ENCODE data around the gene STRA6. TPM values are rescaled to one million over a fixed set of nuclear protein-coding genes. Genes with fewer than 3 reads are reported as not detected.

STRA6 gene
- total and polyA plus RNA-seq, 3 experiments from 2014 or later = not detected

GRCh38 chr15:74221399-74222239, 19.0 kb upstream of the STRA6 start:
- H3K4me3 Mint-ChIP-seq = no peak overlapping the region
- no peaks in the 10 kb centered on the region for H3K4me1 Mint-ChIP-seq
- DNase-seq = no peak
- POLR2A ChIA-PET = no interaction called here
- no peaks in the 10 kb centered on the region for H3K36me3 Mint-ChIP-seq
- CTCF ChIA-PET = no interaction called here
- Histone ChIP-seq H3K9me3 (ENCODE audit: low read length) (no peaks in the 10 kb centered on the region), H3K4me3 (ENCODE audit: low read length) (no peak overlapping the region), H3K4me1 (ENCODE audit: insufficient read depth, low read length) (no peaks in the 10 kb centered on the region), H3K27ac (ENCODE audit: low read depth, low read length) (no peak overlapping the region), H3K27me3 (ENCODE audit: insufficient read depth, low read length, poor library complexity, severe bottlenecking) (no peaks in the 10 kb centered on the region), H3K36me3 (ENCODE audit: insufficient read depth, low read length) (no peaks in the 10 kb centered on the region)
- no peak overlapping the region for H3K27ac Mint-ChIP-seq
- peaks cover 5 to 61% of the 10 kb centered on the region in 2 donors for H3K27me3 Mint-ChIP-seq
- H3K9me3 Mint-ChIP-seq = no peaks in the 10 kb centered on the region

GRCh38 chr15:74220475-74221248, 18.1 kb upstream of the STRA6 start:
- ChIA-PET POLR2A (no interaction called here), CTCF (no interaction called here)
- Mint-ChIP-seq H3K36me3 (no peaks in the 10 kb centered on the region), H3K9me3 (no peaks in the 10 kb centered on the region), H3K27me3 (peaks cover 5 to 60% of the 10 kb centered on the region in 2 donors), H3K27ac (no peak overlapping the region), H3K4me3 (no peak overlapping the region), H3K4me1 (no peaks in the 10 kb centered on the region)
- Histone ChIP-seq H3K27ac (ENCODE audit: low read depth, low read length) (no peak overlapping the region), H3K36me3 (ENCODE audit: insufficient read depth, low read length) (no peaks in the 10 kb centered on the region), H3K27me3 (ENCODE audit: insufficient read depth, low read length, poor library complexity, severe bottlenecking) (no peaks in the 10 kb centered on the region), H3K9me3 (ENCODE audit: low read length) (no peaks in the 10 kb centered on the region), H3K4me3 (ENCODE audit: low read length) (no peak overlapping the region), H3K4me1 (ENCODE audit: insufficient read depth, low read length) (no peaks in the 10 kb centered on the region)
- DNase-seq = no peak

- ChIA-PET POLR2A (no interaction called here), CTCF (no interaction called here)
- no peaks in the 10 kb centered on the region for H3K4me1 Mint-ChIP-seq
Observed at GRCh38 chr15:74217907-74218885, 15.6 kb upstream of the STRA6 start.

DNA sequence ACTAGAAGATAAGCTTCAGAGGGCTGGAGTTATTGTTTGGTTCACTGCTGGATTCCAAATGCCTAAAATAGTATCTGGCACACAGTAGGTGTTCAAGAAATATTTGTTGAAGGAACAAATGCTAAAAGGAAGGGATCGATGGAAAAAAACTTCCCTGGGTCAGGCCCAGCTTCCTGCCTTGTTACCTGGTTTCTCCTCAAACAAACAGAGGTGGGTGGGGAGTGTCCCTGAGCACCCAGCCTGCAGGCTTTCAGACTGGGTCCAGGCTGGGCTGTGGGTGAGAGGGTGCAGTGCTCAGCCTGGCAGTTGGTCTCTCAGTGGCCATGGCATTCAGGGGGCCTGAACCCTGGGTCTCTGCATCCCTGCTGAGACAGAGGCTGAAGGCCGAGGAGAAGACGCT, 14.4 kb upstream of the STRA6 start:
- Mint-ChIP-seq H3K9me3 (no peaks in the 10 kb centered on the region), H3K36me3 (no peaks in the 10 kb centered on the region), H3K4me1 (no peaks in the 10 kb centered on the region), H3K27ac (no peak overlapping the region), H3K27me3 (peaks cover 0 to 55% of the 10 kb centered on the region in 2 donors), H3K4me3 (no peak overlapping the region)
- Histone ChIP-seq H3K4me1 (ENCODE audit: insufficient read depth, low read length) (no peaks in the 10 kb centered on the region), H3K27ac (ENCODE audit: low read depth, low read length) (no peak overlapping the region), H3K27me3 (ENCODE audit: insufficient read depth, low read length, poor library complexity, severe bottlenecking) (no peaks in the 10 kb centered on the region), H3K36me3 (ENCODE audit: insufficient read depth, low read length) (no peaks in the 10 kb centered on the region), H3K4me3 (ENCODE audit: low read length) (no peak overlapping the region), H3K9me3 (ENCODE audit: low read length) (no peaks in the 10 kb centered on the region)
- DNase-seq = no peak
- ChIA-PET CTCF (no interaction called here), POLR2A (no interaction called here)

More at GRCh38 chr15:74217907-74218885, 15.6 kb upstream of the STRA6 start:
- no peaks in the 10 kb centered on the region for H3K36me3 Mint-ChIP-seq
- H3K9me3 Mint-ChIP-seq = no peaks in the 10 kb centered on the region
- peak overlapping the region in 1 of 8 donors; percentile 92 for H3K27ac Mint-ChIP-seq
- Histone ChIP-seq H3K4me1 (ENCODE audit: insufficient read depth, low read length) (no peaks in the 10 kb centered on the region), H3K9me3 (ENCODE audit: low read length) (no peaks in the 10 kb centered on the region), H3K27me3 (ENCODE audit: insufficient read depth, low read length, poor library complexity, severe bottlenecking) (no peaks in the 10 kb centered on the region), H3K36me3 (ENCODE audit: insufficient read depth, low read length) (no peaks in the 10 kb centered on the region), H3K4me3 (ENCODE audit: low read length) (no peak overlapping the region), H3K27ac (ENCODE audit: low read depth, low read length) (no peak overlapping the region)
- H3K4me3 Mint-ChIP-seq = no peak overlapping the region
- DNase-seq = no peak
- H3K27me3 Mint-ChIP-seq = peaks cover 0 to 60% of the 10 kb centered on the region in 2 donors

- POLR2A ChIA-PET = no interaction called here
- H3K27me3 Mint-ChIP-seq = peaks cover 0 to 51% of the 10 kb centered on the region in 2 donors
- Histone ChIP-seq H3K9me3 (ENCODE audit: low read length) (no peaks in the 10 kb centered on the region), H3K27me3 (ENCODE audit: insufficient read depth, low read length, poor library complexity, severe bottlenecking) (no peaks in the 10 kb centered on the region), H3K36me3 (ENCODE audit: insufficient read depth, low read length) (no peaks in the 10 kb centered on the region), H3K27ac (ENCODE audit: low read depth, low read length) (no peak overlapping the region), H3K4me1 (ENCODE audit: insufficient read depth, low read length) (no peaks in the 10 kb centered on the region), H3K4me3 (ENCODE audit: low read length) (no peak overlapping the region)
- H3K27ac Mint-ChIP-seq = no peak overlapping the region
- H3K36me3 Mint-ChIP-seq = peaks cover 0 to 2% (median 0%) of the 10 kb centered on the region in 3 donors
- CTCF ChIA-PET = no interaction called here
- H3K4me1 Mint-ChIP-seq = no peaks in the 10 kb centered on the region
- no peaks in the 10 kb centered on the region for H3K9me3 Mint-ChIP-seq
- no peak for DNase-seq
- no peak overlapping the region for H3K4me3 Mint-ChIP-seq
Observed at GRCh38 chr15:74215958-74216357, 13.4 kb upstream of the STRA6 start.

GRCh38 chr15:74214324-74215021, 11.9 kb upstream of the STRA6 start:
- H3K4me3 Mint-ChIP-seq = no peak overlapping the region
- no peaks in the 10 kb centered on the region for H3K36me3 ChIP-seq (ENCODE audit: insufficient read depth, low read length)
- CTCF ChIA-PET = no interaction called here

DNA sequence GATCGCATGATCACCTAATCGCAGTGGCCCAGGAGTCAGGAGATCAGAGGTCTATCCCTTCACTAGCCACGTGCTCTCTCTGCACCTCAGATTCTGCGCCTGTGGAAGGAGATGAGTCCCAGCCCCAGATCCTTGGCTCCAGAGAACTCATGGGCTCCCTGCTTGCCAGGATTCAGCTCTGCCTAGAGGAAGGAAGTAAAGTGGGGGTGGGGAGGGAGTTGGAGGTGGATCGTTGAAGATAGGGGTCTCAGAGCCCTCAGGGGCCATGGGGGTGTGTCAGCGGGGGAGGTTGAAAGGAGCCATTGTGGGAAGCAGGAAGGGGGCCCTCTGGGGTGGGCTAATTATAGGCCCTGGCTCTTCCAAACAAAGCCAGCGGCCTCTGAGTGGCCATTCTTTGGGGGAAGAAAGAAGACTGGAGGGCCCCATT, 11.3 kb upstream of the STRA6 start:
- ChIA-PET POLR2A (no interaction called here), CTCF (no interaction called here)
- Histone ChIP-seq H3K36me3 (ENCODE audit: insufficient read depth, low read length) (no peaks in the 10 kb centered on the region), H3K4me3 (ENCODE audit: low read length) (no peak overlapping the region), H3K27ac (ENCODE audit: low read depth, low read length) (no peak overlapping the region), H3K4me1 (ENCODE audit: insufficient read depth, low read length) (no peaks in the 10 kb centered on the region), H3K27me3 (ENCODE audit: insufficient read depth, low read length, poor library complexity, severe bottlenecking) (no peaks in the 10 kb centered on the region), H3K9me3 (ENCODE audit: low read length) (no peaks in the 10 kb centered on the region)
- Mint-ChIP-seq H3K4me1 (no peaks in the 10 kb centered on the region), H3K4me3 (no peak overlapping the region), H3K36me3 (peaks cover 0 to 2% (median 0%) of the 10 kb centered on the region in 3 donors), H3K27me3 (peaks cover 7 to 33% of the 10 kb centered on the region in 2 donors), H3K9me3 (no peaks in the 10 kb centered on the region), H3K27ac (no peak overlapping the region)
- no peak for DNase-seq

More at GRCh38 chr15:74214324-74215021, 11.9 kb upstream of the STRA6 start:
- H3K27me3 ChIP-seq (ENCODE audit: insufficient read depth, low read length, poor library complexity, severe bottlenecking) = no peaks in the 10 kb centered on the region
- Mint-ChIP-seq H3K27ac (no peak overlapping the region), H3K27me3 (peaks cover 4 to 36% of the 10 kb centered on the region in 2 donors), H3K4me1 (no peaks in the 10 kb centered on the region), H3K36me3 (peaks cover 0 to 2% (median 0%) of the 10 kb centered on the region in 3 donors), H3K9me3 (no peaks in the 10 kb centered on the region)
- POLR2A ChIA-PET = no interaction called here
- H3K27ac ChIP-seq (ENCODE audit: low read depth, low read length) = no peak overlapping the region
- DNase-seq = no peak
- no peaks in the 10 kb centered on the region for H3K4me1 ChIP-seq (ENCODE audit: insufficient read depth, low read length)
- H3K4me3 ChIP-seq (ENCODE audit: low read length) = no peak overlapping the region
- no peaks in the 10 kb centered on the region for H3K9me3 ChIP-seq (ENCODE audit: low read length)
